ENCODE data around the gene XPO6. TPM values are rescaled to one million over a fixed set of nuclear protein-coding genes. Genes with fewer than 3 reads are reported as not detected.

Gene XPO6
- total RNA-seq, 1 experiment from 2014 or later, result 162 TPM

- ATAC-seq, result no peak
- POLR2A ChIA-PET, result no interaction called here
- TF ChIP-seq EZH2 (IDR thresholded peaks at IDR 0.05) (no peak), REST (IDR thresholded peaks at IDR 0.05; ENCODE audit: low read depth) (no peak), ZNF274 (IDR thresholded peaks at IDR 0.05; ENCODE audit: low read depth, low read length) (no peak), EZH2phosphoT487 (IDR thresholded peaks at IDR 0.05; ENCODE audit: borderline replicate concordance) (no peak), ELF1 (IDR thresholded peaks at IDR 0.05; ENCODE audit: borderline replicate concordance, low read depth) (no peak), FOSL1 (IDR thresholded peaks at IDR 0.05; ENCODE audit: low read depth) (no peak), SP1 (IDR thresholded peaks at IDR 0.05; ENCODE audit: low read depth) (no peak), JUND (IDR thresholded peaks at IDR 0.05) (no peak), YY1 (IDR thresholded peaks at IDR 0.05; ENCODE audit: extremely low read depth, insufficient replicate concordance, low read depth, low read length) (no peak), SIN3A (IDR thresholded peaks at IDR 0.05; ENCODE audit: low read depth) (no peak), CEBPB (IDR thresholded peaks at IDR 0.05; ENCODE audit: low read depth) (no peak), ZFX (IDR thresholded peaks at IDR 0.05) (no peak), EGR1 (IDR thresholded peaks at IDR 0.05; ENCODE audit: low read depth) (no peak), POLR2A (IDR thresholded peaks at IDR 0.05; ENCODE audit: borderline replicate concordance, extremely low read depth, insufficient read depth, insufficient read length) (no peak), TCF7L2 (IDR thresholded peaks at IDR 0.05; ENCODE audit: borderline replicate concordance, extremely low read depth, insufficient read depth, insufficient read length) (no peak), CBX3 (IDR thresholded peaks at IDR 0.05; ENCODE audit: low read depth) (no peak), POLR2AphosphoS5 (IDR thresholded peaks at IDR 0.05; ENCODE audit: low read depth, low read length) (no peak), ZBTB33 (IDR thresholded peaks at IDR 0.05; ENCODE audit: extremely low read depth, insufficient replicate concordance, low read length) (no peak), CTCF (IDR thresholded peaks at IDR 0.05 in 2 of 3, conservative IDR thresholded peaks at IDR 0.05 in 1 of 3; ENCODE audit: borderline replicate concordance in 1 of 3, insufficient read depth in 1 of 3, low read depth in 2 of 3, low read length in 2 of 3) (no peak)
- TF ChIP-seq, protein P1, sequence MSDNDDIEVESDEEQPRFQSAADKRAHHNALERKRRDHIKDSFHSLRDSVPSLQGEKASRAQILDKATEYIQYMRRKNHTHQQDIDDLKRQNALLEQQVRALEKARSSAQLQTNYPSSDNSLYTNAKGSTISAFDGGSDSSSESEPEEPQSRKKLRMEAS (IDR thresholded peaks at IDR 0.05), result no peak
Observed at GRCh38 chr16:28195859-28196258, 15.9 kb downstream of the XPO6 start.

More at GRCh38 chr16:28195859-28196258, 15.9 kb downstream of the XPO6 start:
- Histone ChIP-seq H3K4me2 (ENCODE audit: low read length) (no peak overlapping the region), H3K4me1 (ENCODE audit: control insufficient read depth in 1 of 2, insufficient read depth in 2 of 2, low read length in 2 of 2) (peaks cover 2 to 34% of the 10 kb centered on the region in 2 experiments; a peak in 1 of 4 replicates), H3K27me3 (ENCODE audit: insufficient read depth, low read length) (no peaks in the 10 kb centered on the region), H3K4me3 (replicated peaks in 1 of 2; ENCODE audit: low read depth in 1 of 2, low read length in 2 of 2) (no peak overlapping the region), H4K20me1 (ENCODE audit: insufficient read depth) (peaks cover 52% of the 10 kb centered on the region; the same call in 1 of the 2 replicates), H3K36me3 (ENCODE audit: control insufficient read depth in 1 of 2, insufficient read depth in 2 of 2, low read length in 2 of 2) (peaks cover 3 to 20% of the 10 kb centered on the region in 2 experiments; a peak in 3 of 4 replicates), H3K9me2 (ENCODE audit: insufficient read depth) (no peaks in the 10 kb centered on the region), H2AFZ (ENCODE audit: low read depth, low read length, poor library complexity, severe bottlenecking) (no peak overlapping the region), H3K27ac (ENCODE audit: low read depth, low read length) (no peak overlapping the region), H3K9ac (ENCODE audit: low read length) (no peak overlapping the region), H3K9me3 (ENCODE audit: control insufficient read depth in 1 of 2, insufficient read depth in 1 of 2, low read depth in 1 of 2, low read length in 2 of 2) (no peaks in the 10 kb centered on the region), H3K79me2 (ENCODE audit: insufficient read depth, low read length) (peaks cover 100% of the 10 kb centered on the region)
- RAD21 ChIA-PET (ENCODE audit: low non-redundant PET in 1 of 2, low total read pairs in 2 of 2, uncharacterized antibody in 2 of 2, unreplicated experiment in 2 of 2), result no interaction called here
- DNase-seq (ENCODE audit: low read depth, low spot score), result no peak
- CTCF ChIA-PET, result no interaction called here
- intact Hi-C loops (cut with micrococcal nuclease), result no loop called here
- no TSS peak for BruUV-seq (replicated peaks)

All from HCT116 (cell line).